A549 (cell line): Measurements from ENCODE around the gene CBX5. TPM values are rescaled to one million over a fixed set of nuclear protein-coding genes. Genes with fewer than 3 reads are reported as not detected.

Experiments used
- ATAC-seq, 2 experiments: fragments of 200-7000 bp in 1 of 2; fragments of >200 bp in 1 of 2; cut with Nextera tagmentation in 1 of 2; cut with Tn5 transposase in 1 of 2; 3 replicates each; pipeline versions ENCODE4 v1.8.0 to v1.9.1; 2018 to 2020; ENCODE audit warnings: mild to moderate bottlenecking in 1 of 2, moderate library complexity in 1 of 2
- CTCF ChIA-PET: fragments of 300-600 bp; sonication (Branson Sonifier 250); formaldehyde crosslinking; extraction: SDS; loops from one replicate; lab custom pipeline; 2021; ENCODE audit warnings: antibody characterized with exemption, inconsistent platforms; lab: Yijun Ruan, JAX
- POLR2A ChIA-PET: fragments of 350-600 bp; formaldehyde crosslinking; extraction: SDS; loops from one replicate; lab custom pipeline; 2021; ENCODE audit warnings: antibody characterized with exemption, inconsistent platforms; lab: Yijun Ruan, JAX
- DNase-seq, 2 experiments: peaks; one replicate each; pipeline versions ENCODE4 v3.0.0 to v3.0.0-alpha.2; 2011 to 2016; ENCODE audit warnings: low read depth in 1 of 2, low spot score in 1 of 2
- FAIRE-seq: peaks from 2 replicates; lab custom pipeline; 2011; peaks lifted over from hg19 to GRCh38; lab: Jason Lieb, UNC
- H3K27ac ChIP-seq, 2 experiments: fragments of >200 bp; sonication (Bioruptor Twin); formaldehyde crosslinking; 3 replicates each; pipeline ENCODE4 v1.5.1; 2016 to 2017
- H3K4me1 ChIP-seq: fragments of >200 bp; sonication (Bioruptor Twin); formaldehyde crosslinking; 3 replicates; pipeline ENCODE4 v1.6.1; 2016
- H3K4me2 ChIP-seq: fragments of >200 bp; sonication (Bioruptor Twin); formaldehyde crosslinking; 3 replicates; pipeline ENCODE4 v1.6.1; 2016
- H3K4me3 ChIP-seq: fragments of >200 bp; sonication (Bioruptor Twin); formaldehyde crosslinking; 3 replicates; pipeline ENCODE4 v1.5.1; 2016
- H3K9me3 ChIP-seq: fragments of >200 bp; sonication (Bioruptor Twin); formaldehyde crosslinking; 3 replicates; pipeline ENCODE4 v1.6.1; 2016
- CEBPB ChIP-seq, 2 experiments: fragments of >200 bp in 1 of 2; sonication (Bioruptor Twin) in 1 of 2; formaldehyde crosslinking in 1 of 2; IDR thresholded peaks; 2 replicates each; pipeline ENCODE4 v1.6.1; 2012 to 2016
- EHF ChIP-seq: fragments of 250-450 bp; sonication (Bioruptor Pico); IDR thresholded peaks from 2 replicates; pipeline ENCODE4 v1.5.0; 2020; ENCODE audit warnings: mild to moderate bottlenecking
- FOXS1 ChIP-seq: fragments of 250-450 bp; sonication (Bioruptor Pico); IDR thresholded peaks from 2 replicates; pipeline ENCODE4 v1.5.0; 2020; ENCODE audit warnings: mild to moderate bottlenecking, moderate library complexity
- HOXA7 ChIP-seq: fragments of 250-450 bp; sonication (Bioruptor Pico); IDR thresholded peaks from 2 replicates; pipeline ENCODE4 v1.5.0; 2020; ENCODE audit warnings: mild to moderate bottlenecking, moderate library complexity
- HOXB5 ChIP-seq: fragments of 250-450 bp; sonication (Bioruptor Pico); IDR thresholded peaks from 2 replicates; pipeline ENCODE4 v1.5.0; 2020; ENCODE audit warnings: mild to moderate bottlenecking, moderate library complexity
- JUN ChIP-seq, 2 experiments: fragments of >200 bp; sonication (Bioruptor Twin); formaldehyde crosslinking; IDR thresholded peaks; 2 replicates in 1 of 2; 3 replicates in 1 of 2; pipeline ENCODE4 v1.6.1; 2016 to 2017
- KDM1A ChIP-seq: fragments of 200-600 bp; sonication (generic); IDR thresholded peaks from 2 replicates; pipeline ENCODE4 v1.6.1; 2016; ENCODE audit warnings: low read depth, mild to moderate bottlenecking
- MAZ ChIP-seq: fragments of 150-350 bp; IDR thresholded peaks from 2 replicates; pipeline ENCODE4 v1.6.1; 2014; ENCODE audit warnings: antibody characterized with exemption, low read depth, low read length, borderline replicate concordance
- MYC ChIP-seq: IDR thresholded peaks from 2 replicates; pipeline ENCODE4 v1.6.1; 2012; ENCODE audit warnings: mild to moderate bottlenecking, inconsistent platforms, low read length, improper control_type of control experiment, borderline replicate concordance
- NR3C1 ChIP-seq: fragments of >200 bp; sonication (Bioruptor Twin); formaldehyde crosslinking; IDR thresholded peaks from 3 replicates; pipeline ENCODE4 v1.6.1; 2017
- POLR2A ChIP-seq: IDR thresholded peaks from 2 replicates; pipeline ENCODE4 v1.6.1; 2012; ENCODE audit warnings: mild to moderate bottlenecking, low read length
- POLR2AphosphoS2 ChIP-seq: conservative IDR thresholded peaks from 2 replicates; pipeline ENCODE4 v1.6.1; 2012; ENCODE audit warnings: low read length, improper control_type of control experiment, inconsistent platforms
- RFX5 ChIP-seq: fragments of 450-650 bp; IDR thresholded peaks from 2 replicates; pipeline ENCODE4 v1.7.1; 2014; ENCODE audit warnings: antibody characterized with exemption, mild to moderate bottlenecking, moderate library complexity
- RNF2 ChIP-seq: fragments of 200-600 bp; sonication (generic); IDR thresholded peaks from 2 replicates; pipeline ENCODE4 v1.6.1; 2016; ENCODE audit warnings: low read depth, mild to moderate bottlenecking, antibody characterized with exemption, moderate library complexity, borderline replicate concordance
- SMC3 ChIP-seq: fragments of >200 bp; sonication (Bioruptor Twin); formaldehyde crosslinking; IDR thresholded peaks from 3 replicates; pipeline ENCODE4 v1.6.1; 2018; ENCODE audit warnings: inconsistent platforms
- SREBF2 ChIP-seq: fragments of 450-650 bp; IDR thresholded peaks from 2 replicates; pipeline ENCODE4 v1.6.1; 2014; ENCODE audit warnings: mild to moderate bottlenecking, moderate library complexity
- WGBS: methylation state at CpG from one replicate; pipeline ENCODE4 v1.1.6; 2017; ENCODE audit errors: missing lambda C conversion rate; 5-methylcytosine and 5-hydroxymethylcytosine counted together
- polyA plus RNA-seq, 4 experiments: library from polyadenylated mRNA; depleted of rRNA in 3 of 4; stranded (reverse); fragments of >200 nt; fragmentation: RNase III in 1 of 4; extraction: RNeasy Plus Mini Kit Qiagen cat#74134 plus additional on column Dnase treatment in 1 of 4; gene quantifications; 2 replicates in 3 of 4; 3 replicates in 1 of 4; pipeline ENCODE4 v1.2.3, GENCODE V29; 2011 to 2017
- TF ChIP-seq, protein P1 (sequence below): fragments of 450-650 bp; IDR thresholded peaks from 2 replicates; pipeline ENCODE4 v1.6.1; 2014; ENCODE audit warnings: antibody characterized with exemption
- TF ChIP-seq, protein P2 (sequence below): IDR thresholded peaks from 2 replicates; pipeline ENCODE4 v1.6.1; 2012
- TF ChIP-seq, protein P3 (sequence below): fragments of 200-600 bp; sonication (generic); IDR thresholded peaks from 2 replicates; pipeline ENCODE4 v1.6.1; 2016; ENCODE audit warnings: antibody characterized with exemption, mild to moderate bottlenecking, moderate library complexity
- TF ChIP-seq, protein P4 (sequence below): IDR thresholded peaks from 2 replicates; pipeline ENCODE4 v1.6.1; 2012
- TF ChIP-seq, protein P5 (sequence below): fragments of 250-450 bp; sonication (Bioruptor Pico); IDR thresholded peaks from 2 replicates; pipeline ENCODE4 v1.5.0; 2021; ENCODE audit warnings: mild to moderate bottlenecking, moderate library complexity, borderline replicate concordance
- TF ChIP-seq, protein P6 (sequence below): fragments of 250-450 bp; sonication (Bioruptor Pico); IDR thresholded peaks from 2 replicates; pipeline ENCODE4 v1.5.0; 2020; ENCODE audit warnings: low read depth, mild to moderate bottlenecking, moderate library complexity

CBX5 gene
- polyA plus RNA-seq, 2 of the 4 experiments (the other 2 are of a cell fraction): 39.5 to 129 TPM

DNA sequence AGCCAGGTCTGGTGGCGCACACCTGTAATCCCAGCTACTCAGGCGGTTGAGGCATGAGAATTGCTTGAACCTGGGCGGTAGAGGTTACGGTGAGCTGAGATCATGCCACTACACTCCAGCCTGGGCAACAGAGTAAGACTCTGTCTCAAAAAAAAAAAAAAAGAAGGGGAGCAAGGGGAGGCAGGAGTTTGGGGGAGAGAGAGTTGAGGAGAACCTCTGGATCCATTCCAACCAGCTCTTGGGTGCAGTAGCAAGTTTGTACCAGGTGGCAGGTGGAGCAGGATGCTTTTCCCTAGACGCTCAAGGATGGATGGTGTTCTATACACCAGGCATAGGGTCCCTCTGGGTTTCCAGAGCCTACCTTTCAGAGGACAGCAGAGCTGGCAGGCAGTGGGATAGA is 19.0 kb upstream of the CBX5 start:
- FAIRE-seq (no peak), DNase-seq (no peak), ATAC-seq (no peak)
- TF ChIP-seq SMC3 (no peak), MAZ (no peak), RFX5 (no peak), HOXB5 (CRISPR knock-in tag) (no peak), KDM1A (no peak), POLR2A (no peak), EHF (no peak), POLR2AphosphoS2 (no peak), RNF2 (no peak), SREBF2 (no peak), FOXS1 (CRISPR knock-in tag) (no peak), MYC (no peak)
- TF ChIP-seq, protein P1, sequence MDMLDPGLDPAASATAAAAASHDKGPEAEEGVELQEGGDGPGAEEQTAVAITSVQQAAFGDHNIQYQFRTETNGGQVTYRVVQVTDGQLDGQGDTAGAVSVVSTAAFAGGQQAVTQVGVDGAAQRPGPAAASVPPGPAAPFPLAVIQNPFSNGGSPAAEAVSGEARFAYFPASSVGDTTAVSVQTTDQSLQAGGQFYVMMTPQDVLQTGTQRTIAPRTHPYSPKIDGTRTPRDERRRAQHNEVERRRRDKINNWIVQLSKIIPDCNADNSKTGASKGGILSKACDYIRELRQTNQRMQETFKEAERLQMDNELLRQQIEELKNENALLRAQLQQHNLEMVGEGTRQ: no peak
- Histone ChIP-seq H3K4me1 (peaks cover 23% of the 10 kb centered on the region), H3K4me2 (no peak overlapping the region), H3K4me3 (no peak overlapping the region), H3K9me3 (no peaks in the 10 kb centered on the region), H3K27ac (no peak overlapping the region)
- CTCF ChIA-PET: interaction anchor here (0.8 to 3.3 kb wide), 11 partner anchors 9 to 85 kb away, joined by 3 to 18 read pairs (median 3); no protein-coding TSS in a partner anchor
- POLR2A ChIA-PET: interaction anchor here (0.9 to 1.2 kb wide), 2 partner anchors 12 to 19 kb away, joined by 3 to 5 read pairs; partner anchors contain the start of genes CBX5 and HNRNPA1
- 86% methylated on average over 5 of the region's 5 CpGs for WGBS

DNA sequence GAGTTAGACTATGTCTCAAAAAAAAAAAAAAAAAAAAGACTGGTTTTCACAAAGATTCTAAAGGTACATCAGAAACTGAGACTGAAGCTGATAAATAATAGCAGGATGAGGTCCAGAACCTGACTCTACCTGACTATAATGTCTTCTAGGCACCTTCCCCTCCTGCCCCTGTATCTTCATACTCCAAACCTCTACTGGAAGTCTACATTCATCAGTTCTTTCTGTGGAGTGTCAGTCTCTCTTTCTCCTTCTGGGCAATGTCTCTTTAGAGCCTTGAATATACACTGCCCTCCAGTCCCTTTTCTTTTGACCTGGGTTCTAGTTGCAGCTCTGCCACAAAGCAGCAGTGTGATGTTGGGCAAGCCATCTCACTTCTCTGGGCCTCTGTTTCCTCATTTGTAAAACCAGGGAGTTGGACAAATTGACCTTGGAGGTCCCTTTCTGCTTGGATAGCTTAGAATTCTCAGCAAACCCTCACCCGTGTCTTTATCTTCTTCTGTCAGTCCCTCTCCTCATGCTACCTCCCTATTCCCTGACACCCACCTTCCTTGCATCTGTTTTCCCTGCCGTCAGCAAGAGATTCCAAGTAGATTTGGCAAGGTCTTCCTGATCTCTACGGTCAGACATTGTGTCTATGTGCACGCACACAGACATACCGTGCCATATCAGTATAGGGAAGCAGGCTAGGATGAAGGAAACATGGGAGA is 16.6 kb upstream of the CBX5 start:
- H3K4me1 ChIP-seq: peaks cover 18% of the 10 kb centered on the region
- no peak overlapping the region for H3K27ac ChIP-seq
- no peak overlapping the region for H3K4me3 ChIP-seq
- WGBS: 77% methylated on average over 5 of the region's 5 CpGs
- no peak for FAIRE-seq
- no peak for TF ChIP-seq POLR2A
- no peak for TF ChIP-seq RNF2
- TF ChIP-seq, protein P2, sequence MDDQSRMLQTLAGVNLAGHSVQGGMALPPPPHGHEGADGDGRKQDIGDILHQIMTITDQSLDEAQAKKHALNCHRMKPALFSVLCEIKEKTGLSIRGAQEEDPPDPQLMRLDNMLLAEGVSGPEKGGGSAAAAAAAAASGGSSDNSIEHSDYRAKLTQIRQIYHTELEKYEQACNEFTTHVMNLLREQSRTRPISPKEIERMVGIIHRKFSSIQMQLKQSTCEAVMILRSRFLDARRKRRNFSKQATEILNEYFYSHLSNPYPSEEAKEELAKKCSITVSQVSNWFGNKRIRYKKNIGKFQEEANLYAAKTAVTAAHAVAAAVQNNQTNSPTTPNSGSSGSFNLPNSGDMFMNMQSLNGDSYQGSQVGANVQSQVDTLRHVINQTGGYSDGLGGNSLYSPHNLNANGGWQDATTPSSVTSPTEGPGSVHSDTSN: no peak
- no peak for TF ChIP-seq HOXA7
- TF ChIP-seq, protein P3, sequence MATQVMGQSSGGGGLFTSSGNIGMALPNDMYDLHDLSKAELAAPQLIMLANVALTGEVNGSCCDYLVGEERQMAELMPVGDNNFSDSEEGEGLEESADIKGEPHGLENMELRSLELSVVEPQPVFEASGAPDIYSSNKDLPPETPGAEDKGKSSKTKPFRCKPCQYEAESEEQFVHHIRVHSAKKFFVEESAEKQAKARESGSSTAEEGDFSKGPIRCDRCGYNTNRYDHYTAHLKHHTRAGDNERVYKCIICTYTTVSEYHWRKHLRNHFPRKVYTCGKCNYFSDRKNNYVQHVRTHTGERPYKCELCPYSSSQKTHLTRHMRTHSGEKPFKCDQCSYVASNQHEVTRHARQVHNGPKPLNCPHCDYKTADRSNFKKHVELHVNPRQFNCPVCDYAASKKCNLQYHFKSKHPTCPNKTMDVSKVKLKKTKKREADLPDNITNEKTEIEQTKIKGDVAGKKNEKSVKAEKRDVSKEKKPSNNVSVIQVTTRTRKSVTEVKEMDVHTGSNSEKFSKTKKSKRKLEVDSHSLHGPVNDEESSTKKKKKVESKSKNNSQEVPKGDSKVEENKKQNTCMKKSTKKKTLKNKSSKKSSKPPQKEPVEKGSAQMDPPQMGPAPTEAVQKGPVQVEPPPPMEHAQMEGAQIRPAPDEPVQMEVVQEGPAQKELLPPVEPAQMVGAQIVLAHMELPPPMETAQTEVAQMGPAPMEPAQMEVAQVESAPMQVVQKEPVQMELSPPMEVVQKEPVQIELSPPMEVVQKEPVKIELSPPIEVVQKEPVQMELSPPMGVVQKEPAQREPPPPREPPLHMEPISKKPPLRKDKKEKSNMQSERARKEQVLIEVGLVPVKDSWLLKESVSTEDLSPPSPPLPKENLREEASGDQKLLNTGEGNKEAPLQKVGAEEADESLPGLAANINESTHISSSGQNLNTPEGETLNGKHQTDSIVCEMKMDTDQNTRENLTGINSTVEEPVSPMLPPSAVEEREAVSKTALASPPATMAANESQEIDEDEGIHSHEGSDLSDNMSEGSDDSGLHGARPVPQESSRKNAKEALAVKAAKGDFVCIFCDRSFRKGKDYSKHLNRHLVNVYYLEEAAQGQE: no peak
- TF ChIP-seq, protein P4, sequence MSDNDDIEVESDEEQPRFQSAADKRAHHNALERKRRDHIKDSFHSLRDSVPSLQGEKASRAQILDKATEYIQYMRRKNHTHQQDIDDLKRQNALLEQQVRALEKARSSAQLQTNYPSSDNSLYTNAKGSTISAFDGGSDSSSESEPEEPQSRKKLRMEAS: no peak
- TF ChIP-seq, protein P5, sequence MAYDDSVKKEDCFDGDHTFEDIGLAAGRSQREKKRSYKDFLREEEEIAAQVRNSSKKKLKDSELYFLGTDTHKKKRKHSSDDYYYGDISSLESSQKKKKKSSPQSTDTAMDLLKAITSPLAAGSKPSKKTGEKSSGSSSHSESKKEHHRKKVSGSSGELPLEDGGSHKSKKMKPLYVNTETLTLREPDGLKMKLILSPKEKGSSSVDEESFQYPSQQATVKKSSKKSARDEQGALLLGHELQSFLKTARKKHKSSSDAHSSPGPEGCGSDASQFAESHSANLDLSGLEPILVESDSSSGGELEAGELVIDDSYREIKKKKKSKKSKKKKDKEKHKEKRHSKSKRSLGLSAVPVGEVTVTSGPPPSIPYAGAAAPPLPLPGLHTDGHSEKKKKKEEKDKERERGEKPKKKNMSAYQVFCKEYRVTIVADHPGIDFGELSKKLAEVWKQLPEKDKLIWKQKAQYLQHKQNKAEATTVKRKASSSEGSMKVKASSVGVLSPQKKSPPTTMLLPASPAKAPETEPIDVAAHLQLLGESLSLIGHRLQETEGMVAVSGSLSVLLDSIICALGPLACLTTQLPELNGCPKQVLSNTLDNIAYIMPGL: no peak
- TF ChIP-seq NR3C1: no peak
- no peak for TF ChIP-seq POLR2AphosphoS2
- TF ChIP-seq, protein P6, sequence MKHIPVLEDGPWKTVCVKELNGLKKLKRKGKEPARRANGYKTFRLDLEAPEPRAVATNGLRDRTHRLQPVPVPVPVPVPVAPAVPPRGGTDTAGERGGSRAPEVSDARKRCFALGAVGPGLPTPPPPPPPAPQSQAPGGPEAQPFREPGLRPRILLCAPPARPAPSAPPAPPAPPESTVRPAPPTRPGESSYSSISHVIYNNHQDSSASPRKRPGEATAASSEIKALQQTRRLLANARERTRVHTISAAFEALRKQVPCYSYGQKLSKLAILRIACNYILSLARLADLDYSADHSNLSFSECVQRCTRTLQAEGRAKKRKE: no peak
- TF ChIP-seq CEBPB (IDR thresholded peaks at IDR 0.05): no peak
- TF ChIP-seq RFX5: no peak
- TF ChIP-seq JUN (IDR thresholded peaks at IDR 0.05): no peak
- ChIA-PET POLR2A (no interaction called here), CTCF (interaction anchor here (0.7 to 9.4 kb wide), 10 partner anchors 12 to 84 kb away, joined by 3 to 86 read pairs (median 6); partner anchors contain the start of gene COPZ1)
- no peak for ATAC-seq
- no peak for DNase-seq
- H3K9me3 ChIP-seq: no peaks in the 10 kb centered on the region
- H3K4me2 ChIP-seq: no peak overlapping the region
